NCI-H187 (cell line): ENCODE measurements around the gene RIMOC1.

ENCODE experiments used
- DNase-seq, 2 experiments: peaks; one replicate each; lab custom pipeline; 2025; lab: John Stamatoyannopoulos, UW

RIMOC1 gene

GRCh38 chr5:41903892-41904799 is at the start of gene RIMOC1:
RIMOC1 (plus strand) TSS chr5:41904344; CDS start chr5:41904368, 24 bp downstream.
- peak; percentile 99 for DNase-seq

GRCh38 chr5:41856644-41857491 is 47.3 kb upstream of the RIMOC1 start:
- peak; percentile 57 for DNase-seq

DNA sequence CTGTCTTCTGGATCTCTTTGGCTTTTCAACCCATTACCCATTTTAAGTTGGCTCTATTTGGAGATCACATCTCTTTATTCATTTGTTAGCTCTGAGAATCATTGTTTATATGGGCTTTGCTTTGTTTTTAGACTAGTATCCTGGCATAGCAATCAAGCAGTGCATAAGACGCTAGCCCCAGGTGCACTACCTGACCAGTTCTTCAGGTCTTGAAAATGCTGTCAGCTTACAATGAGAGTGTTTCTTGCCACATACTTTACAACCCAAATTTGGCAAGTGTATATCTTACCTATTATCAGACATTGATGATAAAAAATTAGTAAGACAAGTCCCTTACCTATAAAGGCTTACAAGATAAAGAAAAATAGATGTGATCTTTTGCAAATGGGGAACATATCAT is 46.2 kb upstream of the RIMOC1 start:
- DNase-seq = no peak

GRCh38 chr5:41858890-41859289 is 45.3 kb upstream of the RIMOC1 start:
- DNase-seq = no peak

GRCh38 chr5:41863871-41864486 is 40.2 kb upstream of the RIMOC1 start:
- no peak for DNase-seq

- DNase-seq = no peak
Observed at GRCh38 chr5:41869151-41869723, 34.9 kb upstream of the RIMOC1 start.

DNA sequence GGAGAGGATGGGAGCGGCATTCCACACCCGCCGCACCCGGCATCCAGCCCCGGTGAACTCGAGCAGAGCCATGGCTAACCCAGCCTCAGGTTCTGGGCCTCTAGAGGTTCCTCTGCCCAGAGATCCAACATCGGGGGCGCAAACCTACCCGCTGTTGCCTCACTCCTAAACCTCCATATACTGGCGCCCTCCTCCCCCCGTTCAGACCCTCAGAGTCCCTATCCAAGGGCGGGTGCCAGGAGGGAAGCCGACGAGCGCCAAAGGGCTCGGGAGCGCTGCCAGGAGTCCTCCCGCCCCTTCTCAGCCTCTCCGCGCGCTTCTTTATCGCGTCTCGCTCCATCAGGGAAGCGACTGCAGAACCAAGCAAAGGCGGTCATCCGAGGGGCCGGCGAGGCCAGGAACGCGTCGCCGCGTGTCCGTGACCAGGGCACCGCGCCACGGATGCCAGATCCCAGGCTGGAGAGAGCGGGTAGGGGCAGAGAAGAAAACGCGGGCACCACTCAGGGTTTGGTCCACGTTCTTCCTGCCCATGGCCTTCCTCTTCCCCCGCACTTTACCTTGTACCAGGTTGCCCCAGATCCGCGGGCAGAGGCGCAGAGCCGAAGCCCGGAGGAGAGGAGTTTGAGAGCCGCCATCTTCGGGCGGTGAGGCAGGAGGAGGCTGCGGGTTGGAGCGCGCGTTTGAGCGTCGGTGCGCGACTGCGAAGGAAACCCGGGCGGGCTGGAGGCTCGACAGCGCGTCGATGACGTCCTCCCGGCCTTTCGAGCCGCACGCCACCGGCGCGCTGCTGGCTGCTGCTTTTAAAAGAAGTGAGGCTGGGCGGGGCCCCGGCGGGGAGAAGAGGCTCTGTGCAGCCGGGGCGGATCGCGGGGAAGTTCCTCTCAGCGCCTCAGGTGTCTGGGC is 34.2 kb upstream of the RIMOC1 start, which contains the start of gene OXCT1:
Gene OXCT1, minus strand, starts transcription at position 702 of the 903 bp plus-strand sequence. Its CDS starts 67 bp downstream, at position 635.
- DNase-seq = peak; percentile 71 to 93

DNA sequence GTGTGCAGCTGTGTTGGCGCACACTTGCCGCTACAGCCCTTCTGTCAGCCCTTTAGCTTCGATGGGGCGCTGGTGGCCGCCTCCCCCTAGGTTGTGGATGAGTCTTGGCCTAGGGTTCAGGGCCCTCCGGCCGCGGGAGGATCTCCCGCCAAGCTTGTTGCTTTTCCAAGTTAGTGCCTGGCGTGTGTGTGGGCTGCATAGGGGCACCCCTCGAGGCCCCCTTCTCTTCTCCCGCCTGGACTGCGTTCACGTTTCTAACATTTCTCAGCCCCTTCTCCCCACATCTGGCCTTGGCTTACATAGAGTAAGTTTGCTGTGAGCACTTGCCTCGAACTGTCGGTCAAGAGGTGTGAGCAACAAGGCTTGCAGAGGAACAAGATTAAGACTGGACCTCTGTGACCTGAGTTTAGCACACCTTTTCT is 33.5 kb upstream of the RIMOC1 start:
- DNase-seq = no peak

DNA sequence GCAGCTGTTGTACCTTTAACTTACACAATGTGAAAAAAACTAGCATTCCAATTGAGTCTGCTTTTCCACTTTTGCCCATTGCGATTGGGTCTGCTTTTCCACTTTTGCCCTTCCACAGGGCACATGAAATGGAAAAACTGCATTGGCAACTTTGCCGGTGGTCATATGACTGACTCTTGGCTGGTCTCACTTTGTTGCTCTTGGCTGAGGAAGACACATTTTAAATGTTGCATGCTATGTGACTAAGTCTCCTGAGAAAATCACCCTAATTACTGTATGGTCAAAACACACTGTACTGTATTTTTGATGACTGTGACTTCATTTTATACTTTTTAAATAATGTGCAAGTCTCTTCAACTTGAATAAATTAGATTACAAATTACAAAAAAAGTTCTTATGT is 32.3 kb upstream of the RIMOC1 start:
- DNase-seq = no peak

DNA sequence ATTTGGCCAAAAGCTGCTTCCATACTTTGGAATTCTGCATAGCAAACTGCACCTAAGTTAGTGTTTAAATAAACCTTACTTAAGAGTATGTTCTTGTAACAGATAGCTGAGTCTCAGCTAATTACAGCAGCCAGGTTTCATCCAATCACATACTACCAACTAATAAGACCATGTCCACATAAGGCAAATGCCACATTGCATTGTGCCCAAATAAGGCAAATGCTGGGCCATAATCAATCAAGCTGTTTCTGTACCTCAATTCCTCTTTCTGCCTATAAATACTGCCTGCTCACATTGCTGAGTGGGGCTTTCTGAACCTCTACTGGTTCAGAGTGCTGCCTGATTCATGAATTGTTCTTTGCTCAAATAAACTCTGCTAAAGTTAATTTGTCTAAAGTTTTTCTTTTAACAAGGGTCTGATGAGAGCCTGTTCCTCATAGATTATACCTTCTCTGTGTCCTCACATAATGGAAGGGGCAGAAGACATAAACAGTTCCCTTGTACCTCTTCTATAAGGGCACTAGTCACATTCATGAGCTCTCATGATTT is 29.6 kb upstream of the RIMOC1 start:
- DNase-seq = no peak

DNA sequence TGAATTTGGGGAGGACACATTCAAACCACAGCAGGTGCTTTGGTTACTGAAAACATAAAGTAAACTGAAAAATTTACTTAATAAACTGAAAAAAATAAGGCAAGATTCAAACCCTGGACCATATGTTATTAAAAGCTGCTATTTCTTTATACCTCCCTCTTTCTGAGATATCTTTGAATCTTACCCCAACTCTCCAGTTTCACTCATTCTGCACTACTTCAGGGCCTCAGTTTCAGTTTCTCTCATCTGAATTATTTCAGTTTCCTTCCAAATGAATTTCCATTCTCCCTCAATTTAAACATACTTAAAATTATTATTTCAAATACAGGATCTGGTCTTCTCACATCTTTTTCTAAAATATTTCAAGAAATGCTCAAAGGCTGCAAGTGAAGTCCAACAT is 29.0 kb upstream of the RIMOC1 start:
- DNase-seq = no peak

- DNase-seq = no peak
Observed at GRCh38 chr5:41876678-41877077, 27.5 kb upstream of the RIMOC1 start.

- DNase-seq = no peak
Observed at GRCh38 chr5:41877408-41877807, 26.7 kb upstream of the RIMOC1 start.

DNA sequence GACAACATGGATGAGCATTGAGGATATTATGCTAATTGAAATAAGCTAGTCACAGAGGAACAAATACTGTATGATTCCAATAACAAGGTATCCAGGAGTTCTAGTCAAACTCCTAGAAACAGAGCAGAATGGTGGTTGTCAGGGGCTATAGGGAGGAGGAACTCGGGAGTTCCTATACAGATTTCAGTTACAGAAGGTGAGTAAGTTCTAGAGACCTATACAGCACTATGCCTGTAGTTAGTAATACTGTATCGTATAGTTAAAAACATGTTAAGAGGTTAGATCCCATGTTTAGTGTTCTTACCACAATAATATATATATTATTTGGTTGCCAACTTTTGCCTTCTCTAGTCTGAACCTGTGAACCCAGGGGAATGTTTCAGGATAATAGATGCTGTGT is 26.0 kb upstream of the RIMOC1 start:
- DNase-seq = no peak

DNA sequence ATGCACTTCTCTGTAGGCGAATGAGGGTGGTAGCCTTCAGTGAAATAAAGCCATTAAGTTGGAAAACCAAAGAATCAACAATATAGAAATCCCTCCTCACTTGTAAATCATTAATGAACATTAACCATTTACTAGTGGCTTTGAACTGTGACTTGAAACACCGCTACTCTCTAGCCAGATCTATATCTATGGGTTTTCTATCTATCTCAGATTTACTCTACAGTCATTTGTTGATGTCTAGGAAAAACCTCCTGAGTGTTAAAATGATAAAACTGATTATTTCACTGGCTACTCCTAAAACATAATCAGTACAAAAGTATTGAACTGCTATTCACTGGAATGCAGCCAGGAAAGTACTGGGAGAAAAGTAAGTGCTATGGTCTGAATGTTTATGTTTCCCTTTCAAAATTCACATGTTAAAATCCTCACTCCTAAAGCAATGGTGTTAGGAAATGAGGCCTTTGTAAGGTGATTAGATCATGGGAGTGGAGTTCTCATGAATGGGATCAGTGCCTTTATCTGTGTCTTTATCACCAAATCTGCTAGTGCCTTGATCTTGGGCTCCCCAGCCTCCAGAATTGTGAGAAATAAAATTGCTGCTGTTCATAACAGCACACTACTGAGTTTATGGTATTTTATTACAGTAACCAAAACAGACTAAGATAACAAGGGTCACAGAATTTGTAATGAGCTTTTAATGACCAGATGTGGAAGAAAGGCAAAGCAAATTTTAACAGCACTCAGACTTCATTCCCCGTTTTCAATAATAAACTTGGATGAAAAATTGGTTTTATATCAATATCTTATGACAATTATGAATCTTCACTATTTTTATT is 25.3 kb upstream of the RIMOC1 start:
- no peak for DNase-seq

- no peak for DNase-seq
Observed at GRCh38 chr5:41882765-41883164, 21.4 kb upstream of the RIMOC1 start.

- DNase-seq = no peak
Observed at GRCh38 chr5:41883243-41883642, 20.9 kb upstream of the RIMOC1 start.

- no peak for DNase-seq
Observed at GRCh38 chr5:41883936-41884335, 20.2 kb upstream of the RIMOC1 start.

DNA sequence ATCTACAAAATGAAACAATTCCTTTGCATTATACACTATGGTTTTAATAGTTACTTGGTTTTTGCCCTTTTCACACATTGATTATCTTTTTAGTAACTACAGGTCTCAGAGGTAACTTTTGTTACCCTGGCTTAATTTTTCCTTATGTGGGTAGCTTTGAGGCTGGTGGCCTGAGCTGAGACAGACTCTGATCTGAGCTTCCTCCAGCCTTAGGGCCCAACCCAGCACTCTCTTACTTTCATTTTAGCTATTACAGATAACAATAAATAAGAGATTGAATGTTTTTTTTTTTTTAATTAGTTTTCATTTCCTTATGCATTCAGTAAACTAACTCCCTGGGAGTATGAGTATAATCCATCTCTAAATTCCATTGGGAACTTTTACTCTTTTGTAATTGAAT is 18.9 kb upstream of the RIMOC1 start:
- DNase-seq = no peak
